Ureter (tissue), 1 donor: ENCODE data around the gene PHF12. TPM values are rescaled to one million over a fixed set of nuclear protein-coding genes. Genes with fewer than 3 reads are reported as not detected.

Experiments used
- DNase-seq: peaks from one replicate; pipeline ENCODE4 v3.0.0-alpha.2; 2020; ENCODE audit warnings: low spot score
- total RNA-seq: library from RNA; stranded (reverse); gene quantifications from one replicate; pipeline ENCODE4 v1.2.4, GENCODE V29; 2023
- donor health status: DM: yes; HTN: yes; CAD: no.

The PHF12 gene
- total RNA-seq = 69.4 TPM

DNA sequence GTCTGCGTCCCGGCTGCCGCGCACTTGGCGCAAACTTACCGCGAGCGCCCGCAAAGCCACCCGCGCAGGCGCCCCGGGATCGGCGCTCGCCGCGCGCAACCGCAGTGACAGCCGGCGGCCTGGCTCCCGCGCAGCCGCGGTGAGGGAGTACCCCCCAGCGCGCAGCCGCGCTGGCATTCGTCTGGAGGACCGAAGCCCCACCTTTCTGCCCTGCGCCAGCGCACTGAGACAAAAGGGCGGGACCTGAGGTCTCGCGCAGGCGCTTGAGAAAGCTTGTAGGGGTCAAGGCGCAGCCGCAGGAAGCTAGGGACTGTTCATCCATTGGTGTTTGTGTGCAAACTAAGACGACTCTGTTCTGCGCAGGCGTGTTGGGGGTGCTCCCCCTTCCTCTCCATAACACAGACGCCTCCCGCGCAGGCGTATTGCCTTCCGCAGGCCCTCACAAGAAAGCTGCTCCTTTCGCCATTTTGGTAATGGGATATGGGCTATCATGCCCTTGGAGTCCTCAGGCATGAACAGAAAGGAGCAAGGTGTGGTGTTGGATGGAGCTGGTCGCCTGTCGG is at the start of gene PHF12:
PHF12 (minus strand) TSS at position 91 of the 563 bp plus-strand sequence. CDS start 558 bp downstream, outside the sequence.
- DNase-seq = peak; percentile 100

DNA sequence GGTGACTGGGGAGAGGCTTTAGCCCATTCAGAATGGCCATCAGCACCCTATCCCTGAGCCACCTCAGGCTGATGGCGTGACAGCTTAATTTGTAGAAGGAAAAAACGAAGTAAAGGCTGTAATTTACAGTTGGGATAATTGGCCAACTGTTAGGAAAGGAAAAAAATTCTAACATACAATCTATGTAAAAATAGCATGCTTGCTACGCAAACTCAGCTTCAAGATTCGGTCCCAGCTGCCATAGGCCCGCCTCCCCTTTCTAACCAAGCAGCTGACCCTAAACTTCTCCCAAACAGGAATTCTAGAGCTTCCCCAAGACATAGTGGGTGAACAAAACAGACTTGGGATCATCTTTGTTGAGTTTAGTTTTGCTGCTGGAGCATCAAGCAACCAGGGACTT is 49.7 kb upstream of the PHF12 start:
- DNase-seq = no peak

GRCh38 chr17:28999206-28999605 is 47.9 kb upstream of the PHF12 start:
- DNase-seq = no peak

DNA sequence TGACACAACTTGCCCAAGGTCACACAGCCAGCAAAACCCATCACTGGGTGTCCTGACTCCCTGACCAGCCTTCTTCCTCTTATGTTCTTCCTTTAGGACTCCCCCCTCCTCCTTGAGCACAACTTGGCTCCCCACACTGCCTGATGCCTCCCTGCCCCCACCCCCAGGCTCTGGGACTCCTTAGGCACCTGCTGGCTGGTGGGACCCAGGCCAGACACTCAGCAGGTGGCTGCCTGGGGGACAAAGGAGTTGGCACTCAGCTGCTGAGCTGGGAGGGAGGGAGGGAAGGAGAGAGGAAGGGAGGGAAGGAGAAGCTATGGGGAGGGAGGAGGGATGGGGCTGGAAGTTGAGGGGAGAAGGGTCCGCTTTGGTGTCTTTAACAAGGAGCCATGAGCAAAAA is 46.5 kb upstream of the PHF12 start:
- no peak for DNase-seq

- DNase-seq = no peak
Observed at GRCh38 chr17:28996554-28997096, 45.3 kb upstream of the PHF12 start.

DNA sequence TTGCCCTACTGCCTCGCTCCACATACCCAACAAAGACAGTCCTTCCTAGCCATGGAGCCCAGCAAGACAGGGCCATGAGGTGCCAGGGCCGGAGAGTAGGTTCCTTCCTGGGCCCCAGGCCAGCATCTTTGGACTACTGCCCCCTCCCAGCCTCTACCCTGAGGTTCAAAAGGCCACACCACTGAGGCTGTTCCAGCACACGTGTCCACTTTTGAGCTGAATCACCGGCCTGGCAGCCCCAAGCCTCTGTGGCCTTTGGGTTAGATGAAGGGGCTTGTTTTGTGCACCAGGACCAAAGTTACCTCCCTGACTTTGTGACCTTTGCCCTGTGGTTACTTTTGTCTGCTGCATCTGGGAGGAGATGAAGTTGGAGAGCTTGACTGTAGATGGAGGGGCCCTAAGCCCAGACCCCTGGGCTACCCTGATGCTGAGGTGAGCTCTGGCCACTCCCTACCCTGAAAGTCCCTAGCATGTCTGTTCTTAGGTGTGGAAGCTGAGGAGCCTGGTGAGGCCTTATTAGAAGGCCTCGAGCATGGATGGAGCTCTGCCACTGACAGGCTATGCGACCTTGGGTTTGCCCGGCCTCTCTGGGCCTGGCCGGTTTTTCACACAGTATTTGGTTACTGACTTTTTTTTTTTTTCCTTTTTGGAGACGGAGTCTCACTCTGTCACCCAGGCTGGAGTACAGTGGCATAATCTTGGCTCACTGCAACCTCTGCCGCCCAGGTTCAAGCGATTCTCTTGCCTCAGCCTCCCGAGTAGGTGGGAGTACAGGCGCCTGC is 42.5 kb upstream of the PHF12 start:
- no peak for DNase-seq

GRCh38 chr17:28992625-28993600 is 41.6 kb upstream of the PHF12 start:
- DNase-seq = no peak

DNA sequence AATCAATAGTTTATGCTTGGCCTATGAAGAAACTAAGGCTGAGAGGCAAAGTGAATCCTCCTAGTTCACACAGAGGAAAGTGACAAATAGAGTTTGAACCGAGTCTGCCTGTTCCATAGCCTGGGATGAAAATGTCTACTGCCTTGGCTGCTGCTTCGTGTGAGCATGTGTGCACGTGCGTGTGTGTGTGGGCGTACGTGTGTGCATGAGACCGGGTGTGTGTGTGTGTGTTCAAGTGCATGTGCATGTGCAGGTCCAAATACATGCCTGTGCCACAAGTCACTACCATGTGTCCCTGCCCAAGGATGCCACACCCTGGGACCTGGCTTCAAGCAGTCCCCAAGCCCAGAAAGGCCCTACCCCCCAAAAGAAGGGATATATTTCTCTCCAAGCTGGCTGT is 40.9 kb upstream of the PHF12 start:
- DNase-seq = no peak

DNA sequence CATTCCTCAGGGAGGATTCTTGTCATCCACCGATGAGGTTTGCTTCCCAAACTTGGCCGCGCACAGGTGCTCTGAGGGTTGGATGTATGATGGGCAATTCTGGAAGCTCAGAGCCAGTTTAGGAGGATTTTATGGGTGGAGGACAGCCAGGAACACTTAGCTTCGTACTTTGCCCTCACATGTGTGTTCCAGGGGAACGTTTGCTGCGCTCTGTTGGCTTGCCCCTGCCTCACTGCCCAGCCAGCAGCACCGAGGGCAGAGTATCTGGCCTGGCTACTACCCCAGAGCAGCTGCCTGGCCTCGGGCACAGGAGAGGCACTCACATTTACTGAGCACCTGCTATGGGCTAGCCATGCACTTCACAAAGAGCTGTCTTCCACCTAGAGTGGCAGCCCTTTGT is 40.5 kb upstream of the PHF12 start:
- no peak for DNase-seq

- no peak for DNase-seq
Observed at GRCh38 chr17:28989028-28989427, 37.7 kb upstream of the PHF12 start.

DNA sequence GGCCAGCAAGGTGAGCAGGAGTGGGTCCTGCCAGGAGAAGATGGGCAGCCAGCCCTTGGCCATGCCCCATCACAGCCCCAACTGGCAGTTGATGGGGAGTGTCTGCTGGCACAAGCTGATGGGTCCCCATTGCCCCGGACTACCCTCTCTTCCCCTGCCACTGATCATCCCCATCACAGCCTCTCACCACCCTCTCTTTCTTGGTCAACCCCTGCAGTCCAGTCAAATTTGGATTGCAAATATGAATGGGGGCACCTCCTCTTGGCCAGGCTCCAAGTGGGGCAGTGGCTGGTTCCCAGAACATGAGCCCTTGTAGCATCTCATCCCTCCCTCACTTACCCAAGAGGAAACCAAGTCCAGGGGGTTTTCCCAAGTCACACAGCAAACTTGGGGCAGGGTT is 37.2 kb upstream of the PHF12 start:
- no peak for DNase-seq

- DNase-seq = no peak
Observed at GRCh38 chr17:28986714-28987655, 35.7 kb upstream of the PHF12 start.

GRCh38 chr17:28985950-28986713 is 34.8 kb upstream of the PHF12 start:
- DNase-seq = no peak

- no peak for DNase-seq
Observed at GRCh38 chr17:28983286-28984230, 32.2 kb upstream of the PHF12 start.

GRCh38 chr17:28982131-28982793 is 30.9 kb upstream of the PHF12 start:
- DNase-seq = no peak

GRCh38 chr17:28978356-28978964 is 27.1 kb upstream of the PHF12 start:
- no peak for DNase-seq

DNA sequence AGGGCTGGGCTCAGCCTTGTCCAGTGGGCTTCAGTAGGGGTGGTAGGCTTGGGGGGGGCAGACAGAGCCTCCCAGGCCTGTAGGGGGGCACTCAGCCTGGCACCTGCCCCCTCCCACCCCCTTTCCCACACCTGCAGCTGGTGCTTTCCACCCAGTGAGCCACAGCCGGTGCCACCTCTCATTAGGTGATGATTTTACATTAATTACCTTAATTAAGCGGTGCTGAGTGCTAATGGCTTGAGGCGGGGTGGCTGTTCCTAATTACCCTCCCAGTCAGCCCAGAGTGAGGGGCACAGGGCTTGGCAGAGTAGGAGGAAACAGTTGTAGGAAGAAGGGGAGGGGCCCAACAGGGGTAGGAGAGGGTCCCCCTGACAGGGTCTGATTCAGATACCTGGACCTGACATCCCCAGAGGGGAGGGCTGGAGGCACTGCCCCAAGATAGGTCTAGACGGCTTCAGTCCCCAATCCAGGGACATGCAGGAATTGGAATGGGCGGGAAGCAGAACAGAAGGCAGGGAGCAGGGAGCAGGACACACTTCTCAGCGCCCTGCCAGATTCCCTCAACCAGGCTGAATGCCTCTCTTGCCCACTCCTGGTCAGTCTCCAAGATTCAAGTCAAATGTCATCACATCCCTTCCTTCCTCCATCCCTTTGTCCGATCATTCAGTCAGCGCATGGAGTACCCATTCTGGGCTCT is 26.5 kb upstream of the PHF12 start:
- DNase-seq = no peak
